Upper lobe of left lung (tissue), 4 donors: Measurements from ENCODE around the gene CNPY4.

ENCODE experiments used
- CTCF ChIP-seq, 6 experiments: fragments of 450-650 bp in 4 of 6; fragments of 200-600 bp in 2 of 6; sonication (generic) in 2 of 6; IDR thresholded peaks; one replicate each; pipeline ENCODE4 v1.5.1; 2016 to 2019; ENCODE audit warnings: antibody characterized with exemption in 6 of 6
- POLR2A ChIP-seq, 4 donors: fragments of 450-650 bp; IDR thresholded peaks; one replicate each; pipeline ENCODE4 v1.5.1; 2016 to 2017; ENCODE audit warnings: antibody characterized with exemption in 4 of 4, mild to moderate bottlenecking in 2 of 4
- POLR2AphosphoS5 ChIP-seq, 2 donors: sonication (generic); formaldehyde crosslinking; IDR thresholded peaks; one replicate each; pipeline ENCODE4 v1.5.1; 2017; ENCODE audit warnings: antibody characterized with exemption in 2 of 2

GRCh38 chr7:100105534-100105933, 13.9 kb upstream of the CNPY4 start:
- TF ChIP-seq POLR2AphosphoS5 (IDR thresholded peaks at IDR 0.05) (no peak), POLR2A (IDR thresholded peaks at IDR 0.05) (no peak), CTCF (IDR thresholded peaks at IDR 0.05) (no peak)
